Activated CD8-positive, alpha-beta memory T cell treated with anti-CD3 and anti-CD28 coated beads, Interleukin-2, amount 50 U/mL, for 4 hours (primary cell): ENCODE results near the gene WNK2.
"Not testable (repeated sequence)": the region's sequence is repeated elsewhere in the genome, so short reads cannot be mapped to it uniquely, and the experiment has no call there.

Experiments used
- DNase-seq: peaks from one replicate; pipeline ENCODE4 v3.0.0-alpha.2; 2020

The WNK2 gene

GRCh38 chr9:93240891-93241334 is 57.0 kb downstream of the WNK2 start:
- no peak for DNase-seq

- DNase-seq: no peak
These were observed 59.2 kb downstream of the WNK2 start for GRCh38 chr9:93243112-93243511.

- DNase-seq: no peak
These were observed 60.2 kb downstream of the WNK2 start for GRCh38 chr9:93244101-93244500.

GRCh38 chr9:93244510-93245436 is 60.8 kb downstream of the WNK2 start:
- DNase-seq: no peak

GRCh38 chr9:93245437-93245970 is 61.6 kb downstream of the WNK2 start:
- DNase-seq: no peak

- DNase-seq: no peak
These were observed 62.2 kb downstream of the WNK2 start for GRCh38 chr9:93246111-93246510.

- no peak for DNase-seq
These were observed 62.6 kb downstream of the WNK2 start for GRCh38 chr9:93246526-93246925.

GRCh38 chr9:93247099-93247865 is 63.3 kb downstream of the WNK2 start:
- no peak for DNase-seq

- no peak for DNase-seq
These were observed 64.0 kb downstream of the WNK2 start for GRCh38 chr9:93247892-93248291.

- DNase-seq: no peak
These were observed 64.6 kb downstream of the WNK2 start for GRCh38 chr9:93248386-93249040.

- DNase-seq: no peak
These were observed 66.2 kb downstream of the WNK2 start for GRCh38 chr9:93250185-93250584.

GRCh38 chr9:93251309-93251708 is 67.4 kb downstream of the WNK2 start:
- not testable (repeated sequence) for DNase-seq

GRCh38 chr9:93252116-93252780 is 68.3 kb downstream of the WNK2 start:
- DNase-seq: no peak

GRCh38 chr9:93252781-93253530 is 69.0 kb downstream of the WNK2 start:
- DNase-seq: no peak

- DNase-seq: no peak
These were observed 69.7 kb downstream of the WNK2 start for GRCh38 chr9:93253633-93254032.

GRCh38 chr9:93254061-93254481 is 70.1 kb downstream of the WNK2 start:
- no peak for DNase-seq

- no peak for DNase-seq
These were observed 71.0 kb downstream of the WNK2 start for GRCh38 chr9:93254806-93255493.

- no peak for DNase-seq
These were observed 71.5 kb downstream of the WNK2 start for GRCh38 chr9:93255494-93255867.

GRCh38 chr9:93255994-93256877 is 72.3 kb downstream of the WNK2 start:
- DNase-seq: no peak
